Measurements from ENCODE around the gene SYF2. TPM values are rescaled to one million over a fixed set of nuclear protein-coding genes. Genes with fewer than 3 reads are reported as not detected.
A peak's percentile ranks its signal among the peaks of the same experiment; 100 is the strongest.
"Not testable (repeated sequence)": the region's sequence is repeated elsewhere in the genome, so short reads cannot be mapped to it uniquely, and the experiment has no call there.

Gene SYF2
- 100 to 1,000 TPM in 3 of 4 donors, 10 to 100 TPM in 1; 93.6 to 120 (median 107) TPM for polyA plus RNA-seq (ENCODE audit: insufficient read length in 4 of 4)

DNA sequence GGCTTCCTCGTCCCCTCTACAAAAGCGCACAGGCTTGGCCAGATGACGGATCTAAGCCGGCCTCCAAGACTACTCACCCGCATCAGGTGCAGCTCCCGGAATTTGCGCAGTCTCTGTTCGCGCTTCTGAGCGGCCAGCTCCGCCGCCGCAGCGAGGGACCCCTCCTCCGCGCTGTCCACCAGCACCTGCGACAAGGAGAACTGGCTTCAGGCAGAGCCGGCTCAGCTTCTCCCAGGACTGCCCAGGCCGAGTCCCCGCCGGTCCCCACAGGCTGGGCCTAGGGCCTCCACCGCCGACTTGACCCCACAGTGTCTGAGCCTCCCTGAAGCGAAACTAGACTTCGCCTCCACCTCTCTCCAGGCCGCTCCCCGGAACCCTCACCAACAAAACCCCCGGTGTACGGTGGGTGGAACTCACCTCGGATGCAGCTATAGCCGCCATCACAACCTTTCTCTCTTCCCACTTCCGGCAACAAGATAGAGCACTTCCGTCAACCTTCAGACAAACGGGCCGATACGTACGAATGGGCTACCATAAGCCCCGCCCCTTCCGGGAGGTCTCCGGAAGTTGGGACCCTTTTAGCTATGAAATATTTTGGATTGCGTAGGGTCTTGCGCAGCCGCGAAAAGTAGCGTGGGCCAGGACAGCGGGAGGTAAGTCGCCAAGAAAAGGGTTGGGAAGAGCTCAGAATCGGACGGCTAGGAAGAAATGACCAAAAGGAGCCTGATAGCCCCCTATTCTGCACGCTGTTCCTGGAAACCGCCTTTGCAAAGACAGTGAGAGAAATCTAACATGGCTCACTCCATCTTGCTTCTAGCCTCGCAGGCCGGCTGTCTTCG, at the start of gene SYF2:
Gene SYF2, minus strand, starts transcription at position 476 of the 839 bp plus-strand sequence. Its CDS starts 35 bp downstream, at position 441.
- peak; percentile 89 to 92 (median 92) for DNase-seq (ENCODE audit: low read depth in 4 of 4, low spot score in 3 of 4)

DNA sequence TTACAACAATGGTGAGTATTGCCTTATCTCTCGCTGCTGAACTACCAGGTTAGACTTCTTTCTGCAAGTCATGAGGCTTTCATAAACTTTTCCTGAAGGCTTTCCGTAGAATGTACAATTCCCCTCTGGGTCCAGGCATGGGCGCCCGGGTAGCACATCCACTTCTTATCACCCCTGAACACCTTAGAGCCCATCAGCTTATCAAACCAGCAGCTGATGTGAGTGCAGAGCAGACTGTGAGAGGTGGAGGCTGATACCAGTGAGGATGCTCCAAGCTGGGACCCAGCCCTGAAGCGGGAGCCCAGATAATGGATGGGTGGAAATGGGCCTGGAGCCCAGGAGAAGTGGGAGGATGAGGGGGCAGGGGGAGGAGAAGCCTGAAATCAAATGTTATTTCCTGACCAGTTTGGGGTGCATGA, 47.4 kb upstream of the SYF2 start:
- DNase-seq (ENCODE audit: low read depth in 4 of 4, low spot score in 3 of 4): not testable (repeated sequence)

DNA sequence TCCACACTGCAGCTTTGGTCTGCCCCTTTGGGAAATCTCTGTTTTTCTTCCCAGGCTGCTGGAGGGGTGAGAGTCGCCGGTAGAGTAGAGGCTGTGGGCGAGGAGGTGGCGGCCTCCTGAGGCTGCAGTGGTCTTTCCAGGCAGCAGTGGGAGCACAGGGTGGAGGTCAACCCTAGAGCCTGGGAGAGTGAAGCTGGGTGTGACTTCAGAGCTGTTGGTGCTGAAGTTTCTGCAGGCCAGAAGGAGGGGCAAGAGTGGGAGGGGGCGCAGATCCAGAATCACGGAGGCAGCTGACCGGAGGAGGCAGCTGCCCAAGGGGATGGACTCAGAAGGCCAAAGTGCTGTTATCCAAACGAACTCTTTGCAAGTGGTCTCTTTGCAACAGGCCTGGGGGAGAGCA, 46.5 kb upstream of the SYF2 start:
- DNase-seq (ENCODE audit: low read depth in 4 of 4, low spot score in 3 of 4): not testable (repeated sequence)

DNA sequence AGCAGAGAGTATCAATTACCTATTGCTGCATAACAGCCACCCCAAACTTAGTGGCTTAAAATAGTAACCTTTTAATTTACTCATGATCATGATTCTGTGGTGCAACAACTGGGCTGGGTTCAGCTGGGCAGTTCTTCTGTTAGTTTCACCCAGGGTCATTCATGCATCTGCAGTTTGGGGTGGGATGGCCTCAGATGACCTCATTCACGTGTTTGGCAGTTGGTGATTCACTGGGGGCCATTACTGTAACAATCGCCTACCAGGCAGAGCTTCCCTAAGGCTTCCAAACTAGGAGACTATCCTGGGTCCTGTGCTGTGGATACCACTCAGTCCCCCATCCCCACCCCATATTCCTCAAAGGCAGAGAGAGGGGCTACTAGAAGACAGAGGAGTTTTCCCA, 46.1 kb upstream of the SYF2 start:
- DNase-seq (ENCODE audit: low read depth in 4 of 4, low spot score in 3 of 4): not testable (repeated sequence)

DNA sequence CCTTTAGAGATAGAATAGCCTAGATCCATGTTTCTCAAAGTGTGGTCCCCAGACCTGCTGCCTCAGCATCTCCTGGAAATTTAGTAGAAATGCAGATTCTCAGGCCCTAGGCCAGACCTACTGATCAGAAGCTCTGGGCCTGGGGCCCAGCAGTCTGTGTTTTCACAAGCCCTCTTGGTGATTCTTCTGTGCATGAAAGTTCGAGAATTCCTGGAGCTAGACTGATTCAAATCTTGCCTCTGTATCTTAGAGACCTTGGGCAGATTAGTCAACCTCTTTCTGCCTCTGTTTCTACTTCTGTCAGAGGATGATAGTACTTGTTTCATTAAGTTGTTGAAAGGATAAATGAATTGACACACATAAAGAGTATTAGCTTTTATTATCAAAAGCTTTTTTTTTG, 45.0 kb upstream of the SYF2 start:
- DNase-seq (ENCODE audit: low read depth in 4 of 4, low spot score in 3 of 4): not testable (repeated sequence)

DNA sequence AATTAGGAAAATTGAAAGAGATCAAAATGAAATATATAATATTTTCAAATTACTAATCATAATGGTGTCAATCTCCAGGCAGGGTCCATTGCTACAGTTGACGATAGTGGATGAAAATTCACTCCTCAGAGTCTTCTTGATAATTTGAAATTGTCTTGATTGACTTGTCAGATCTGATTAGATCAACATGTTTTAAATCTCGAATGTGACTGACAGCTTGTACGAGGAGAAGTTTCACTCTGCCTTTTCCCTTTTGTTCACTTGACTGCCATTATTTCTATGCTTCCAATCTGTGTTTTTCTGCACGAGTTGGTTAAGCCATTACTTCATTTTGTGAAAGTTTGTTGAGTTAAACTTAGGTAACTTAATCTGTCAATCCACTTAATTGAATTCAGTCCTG, 43.3 kb upstream of the SYF2 start:
- not testable (repeated sequence) for DNase-seq (ENCODE audit: low read depth in 4 of 4, low spot score in 3 of 4)

DNA sequence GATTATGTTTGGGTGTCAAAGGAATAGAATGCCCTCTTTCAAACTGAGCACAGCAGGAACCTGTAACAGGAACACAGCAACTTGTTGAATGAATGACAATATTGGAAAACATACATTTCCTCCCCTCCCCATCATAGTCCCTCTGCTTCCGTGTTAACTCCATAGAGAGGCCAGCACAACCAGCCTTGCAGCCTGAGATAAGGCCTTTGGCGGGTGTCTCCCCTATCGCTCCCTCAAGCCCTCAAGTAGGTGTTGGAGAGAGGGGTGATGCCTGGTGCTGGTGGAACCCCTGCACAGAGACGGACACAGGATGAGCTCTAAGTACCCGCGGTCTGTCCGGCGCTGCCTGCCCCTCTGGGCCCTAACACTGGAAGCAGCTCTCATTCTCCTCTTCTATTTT, 39.9 kb upstream of the SYF2 start, which contains the start of gene RHD:
Gene RHD, plus strand, starts transcription at position 272 of the 400 bp plus-strand sequence. Its CDS starts 39 bp downstream, at position 311.
- not testable (repeated sequence) for DNase-seq (ENCODE audit: low read depth in 4 of 4, low spot score in 3 of 4)

DNA sequence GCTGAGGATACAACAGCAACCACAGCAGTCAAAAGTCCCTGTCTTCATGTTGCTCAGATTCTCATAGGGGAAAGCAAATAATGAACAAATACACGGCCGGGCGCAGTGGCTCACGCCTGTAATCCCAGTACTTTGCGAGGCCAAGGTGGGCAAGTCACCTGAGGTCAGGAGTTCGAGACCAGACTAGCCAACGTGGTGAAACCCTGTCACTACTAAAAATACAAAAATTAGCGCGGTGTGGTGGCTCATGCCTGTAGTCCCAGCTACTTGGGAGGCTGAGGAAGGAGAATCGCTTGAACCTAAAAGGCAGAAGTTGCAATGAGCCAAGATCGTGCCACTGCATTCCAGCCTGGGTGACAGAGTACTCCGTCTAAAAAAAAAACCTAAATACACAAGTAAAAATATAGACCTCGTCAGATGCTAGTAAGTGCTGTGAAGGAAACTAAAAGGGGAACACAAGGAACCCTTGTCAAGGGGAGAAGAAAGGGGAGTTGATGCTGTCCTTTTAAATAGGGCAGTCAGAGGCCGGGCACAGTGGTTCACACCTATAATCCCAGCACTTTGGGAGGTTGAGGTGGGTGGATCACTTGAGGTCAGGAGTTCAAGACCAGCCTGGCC, 36.0 kb upstream of the SYF2 start:
- DNase-seq (ENCODE audit: low read depth in 4 of 4, low spot score in 3 of 4): not testable (repeated sequence)

DNA sequence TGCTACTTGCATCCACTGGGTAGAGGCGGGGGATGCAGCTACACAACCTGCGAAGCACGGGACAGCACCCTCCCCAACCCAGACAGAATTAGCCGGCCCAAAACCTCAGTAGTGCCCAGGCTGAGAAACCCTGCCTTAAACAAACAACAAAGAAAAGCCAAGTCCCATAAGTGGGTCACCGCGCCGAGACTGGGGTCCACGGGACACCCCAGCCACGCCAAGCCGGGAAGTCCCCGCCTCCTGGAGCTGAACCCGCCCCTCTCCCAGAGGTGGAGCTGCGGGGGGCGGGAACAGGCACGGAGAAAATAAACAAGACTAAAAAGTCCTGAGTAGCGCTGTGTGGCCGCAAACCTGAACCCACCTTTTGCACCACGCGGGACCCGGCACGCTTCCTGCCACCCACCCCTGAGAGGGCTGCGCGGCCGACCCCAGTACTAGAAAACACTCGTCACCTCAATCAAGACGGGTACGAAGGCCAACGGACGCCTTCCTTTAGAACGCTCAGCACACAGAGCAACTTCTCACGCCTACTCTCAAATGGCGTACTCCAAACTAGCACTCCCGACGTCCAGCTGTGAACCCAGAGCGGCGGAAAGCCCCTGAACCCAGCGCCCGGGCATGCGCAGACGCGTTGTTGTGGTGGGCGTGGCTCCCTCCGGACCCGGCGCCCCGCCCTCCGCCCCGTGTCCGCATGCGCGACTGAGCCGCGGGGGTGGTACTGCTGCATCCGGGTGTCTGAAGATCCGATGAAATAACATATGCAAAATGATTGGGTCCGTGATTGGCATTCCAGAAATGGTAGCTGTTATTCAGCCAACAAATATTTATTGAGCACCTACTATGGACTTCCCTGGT, 35.2 kb upstream of the SYF2 start:
- peak in 1 of 4 donors; percentile 61 for DNase-seq (ENCODE audit: low read depth in 4 of 4, low spot score in 3 of 4)

DNA sequence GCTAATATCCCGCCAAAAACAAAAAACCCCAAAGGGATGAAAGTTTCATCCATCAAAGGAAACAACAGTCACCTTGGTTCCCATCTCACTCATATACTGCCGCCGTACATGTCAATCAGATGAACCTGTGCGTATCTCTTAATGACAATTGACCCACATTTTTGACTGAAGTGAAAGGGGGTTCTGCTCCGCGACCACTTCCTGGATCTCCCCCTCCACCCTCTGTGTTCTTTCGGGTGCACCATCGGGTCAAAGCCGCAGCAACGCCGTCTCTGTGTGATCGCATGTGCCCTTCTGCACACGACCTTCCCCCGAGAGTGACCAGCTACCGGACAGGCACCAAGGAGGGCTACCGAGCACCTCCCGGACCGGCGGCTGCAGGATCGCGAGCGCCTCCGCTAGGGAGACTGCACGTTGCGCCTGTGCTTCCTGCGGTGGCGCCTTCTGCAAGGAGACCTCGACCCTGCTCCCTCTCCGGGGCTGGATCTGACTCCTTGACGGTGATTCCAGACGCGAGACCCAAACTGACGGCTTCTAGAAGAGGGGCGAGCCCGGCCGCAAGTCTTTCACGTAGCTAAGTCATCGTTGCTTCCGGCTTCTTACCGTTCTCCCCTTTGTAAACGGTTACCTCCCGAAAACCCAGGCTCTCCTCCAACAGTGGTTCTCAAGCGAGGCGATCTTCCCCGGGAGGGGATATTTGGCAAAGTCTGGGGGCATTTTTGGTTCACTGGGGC, 34.4 kb upstream of the SYF2 start:
- DNase-seq (ENCODE audit: low read depth in 4 of 4, low spot score in 3 of 4): not testable (repeated sequence)

DNA sequence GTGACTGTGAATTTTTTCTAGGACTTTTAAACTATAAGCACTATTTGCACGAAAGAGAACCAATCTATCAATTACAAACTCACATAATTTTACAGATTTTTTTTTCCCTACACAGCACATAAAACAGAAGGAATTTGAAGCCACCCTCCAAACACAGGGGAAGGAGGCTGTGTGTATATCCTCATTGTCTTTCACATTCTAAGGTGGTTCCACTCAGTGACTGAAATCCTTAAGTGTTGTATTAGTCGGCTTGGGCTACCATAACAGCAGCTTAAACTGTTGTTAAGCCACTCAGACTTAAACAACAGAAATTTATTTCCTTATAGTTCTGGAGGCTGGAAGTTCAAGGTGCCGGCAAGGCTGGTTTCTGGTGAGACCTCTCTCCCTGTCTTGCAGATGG, 28.0 kb upstream of the SYF2 start:
- DNase-seq (ENCODE audit: low read depth in 4 of 4, low spot score in 3 of 4): not testable (repeated sequence)

DNA sequence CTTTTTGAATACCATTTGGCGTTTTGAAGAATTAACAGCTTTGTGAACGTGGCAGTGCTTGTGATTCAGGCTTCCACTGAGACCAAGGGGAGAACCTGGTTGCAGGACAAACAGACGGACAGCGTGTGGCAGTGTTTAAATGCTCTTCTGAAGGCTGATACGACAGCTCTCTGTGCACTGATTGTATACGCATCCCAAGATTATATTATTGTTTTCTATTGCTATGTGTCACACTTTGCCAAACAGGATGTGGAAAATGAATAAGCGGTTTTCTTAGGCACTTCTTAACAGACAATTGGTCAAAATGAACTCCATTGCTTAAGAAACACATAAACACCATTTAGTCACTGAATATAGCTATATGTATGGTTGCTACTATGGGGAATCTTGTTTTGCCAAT, 27.5 kb upstream of the SYF2 start:
- DNase-seq (ENCODE audit: low read depth in 4 of 4, low spot score in 3 of 4): not testable (repeated sequence)

DNA sequence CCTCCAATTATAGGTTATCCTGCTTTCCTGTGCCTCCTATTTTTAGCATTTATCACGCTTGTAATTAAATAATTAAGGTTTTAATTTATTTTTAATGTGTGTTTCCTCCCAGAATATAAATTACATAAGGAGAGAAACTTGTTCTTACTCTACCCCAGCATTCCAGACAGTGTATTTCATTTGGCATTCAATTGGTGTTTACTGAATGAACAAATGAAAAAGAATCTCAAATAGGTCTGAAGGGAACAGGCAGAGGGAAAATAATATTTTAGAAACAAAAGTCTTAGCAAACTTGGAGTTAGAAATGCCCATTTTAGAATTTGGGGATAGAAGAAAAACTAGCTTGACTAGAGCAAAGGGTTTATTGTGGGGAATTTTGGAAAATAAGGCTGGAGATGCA, 24.9 kb upstream of the SYF2 start:
- no peak for DNase-seq (ENCODE audit: low read depth in 4 of 4, low spot score in 3 of 4)

DNA sequence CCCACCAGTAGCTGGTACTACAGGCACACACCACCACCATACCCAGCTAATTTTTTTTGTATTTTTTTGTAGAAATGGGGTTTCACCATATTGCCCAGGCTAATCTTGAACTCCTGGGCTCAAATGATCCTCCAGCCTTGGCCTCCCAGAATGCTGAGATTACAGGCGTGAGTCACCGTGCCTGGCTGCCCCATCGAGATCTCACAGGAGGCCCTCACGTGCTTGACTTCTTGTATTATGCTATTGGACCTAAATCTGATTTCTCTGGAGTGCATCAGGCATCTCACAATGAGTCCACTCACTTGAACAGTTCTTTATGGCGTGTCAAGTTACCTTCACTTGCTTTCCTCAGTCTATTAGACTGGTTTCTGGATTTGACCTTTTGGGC, 24.3 kb upstream of the SYF2 start:
- no peak for DNase-seq (ENCODE audit: low read depth in 4 of 4, low spot score in 3 of 4)

DNA sequence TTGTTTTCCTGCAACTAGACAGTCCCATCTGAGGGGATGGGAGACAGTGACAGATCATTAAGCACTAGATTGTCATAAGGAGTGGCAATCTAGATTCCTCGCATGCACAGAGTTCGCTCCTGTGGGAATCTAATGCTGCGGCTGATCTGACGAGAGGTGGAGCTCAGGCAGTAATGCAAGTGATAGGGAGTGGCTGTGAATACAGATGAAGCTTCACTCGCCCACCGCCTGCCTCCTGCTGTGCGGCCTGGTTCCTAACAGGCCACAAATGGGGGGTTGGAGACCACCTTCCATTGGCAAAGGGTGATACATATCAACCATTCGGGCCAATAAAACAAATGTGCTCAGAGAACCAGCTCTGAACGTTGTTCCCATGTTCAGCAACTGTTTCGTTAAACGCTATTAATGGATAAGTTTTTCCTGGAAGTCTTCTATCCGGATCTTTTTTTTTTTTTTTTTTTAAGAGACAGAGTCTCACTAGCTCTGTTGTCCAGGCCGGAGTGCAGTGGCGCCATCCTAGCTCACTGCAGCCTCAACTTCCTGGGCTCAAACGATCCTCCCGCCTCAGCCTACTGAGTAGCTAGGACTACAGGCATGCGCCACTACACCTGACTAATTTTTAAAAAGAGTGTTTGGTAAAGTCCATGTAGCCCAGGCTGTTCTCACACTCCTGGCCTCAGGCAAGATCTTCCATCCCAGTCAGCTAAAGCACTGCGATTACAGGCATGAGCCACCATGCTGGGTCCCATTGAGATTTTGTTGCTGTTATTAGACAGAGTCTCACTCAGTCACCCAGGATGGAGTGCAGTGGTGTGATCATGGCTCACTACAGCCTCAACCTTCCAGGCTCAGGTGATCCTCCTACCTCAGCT, 23.6 kb upstream of the SYF2 start:
- DNase-seq (ENCODE audit: low read depth in 4 of 4, low spot score in 3 of 4): no peak

DNA sequence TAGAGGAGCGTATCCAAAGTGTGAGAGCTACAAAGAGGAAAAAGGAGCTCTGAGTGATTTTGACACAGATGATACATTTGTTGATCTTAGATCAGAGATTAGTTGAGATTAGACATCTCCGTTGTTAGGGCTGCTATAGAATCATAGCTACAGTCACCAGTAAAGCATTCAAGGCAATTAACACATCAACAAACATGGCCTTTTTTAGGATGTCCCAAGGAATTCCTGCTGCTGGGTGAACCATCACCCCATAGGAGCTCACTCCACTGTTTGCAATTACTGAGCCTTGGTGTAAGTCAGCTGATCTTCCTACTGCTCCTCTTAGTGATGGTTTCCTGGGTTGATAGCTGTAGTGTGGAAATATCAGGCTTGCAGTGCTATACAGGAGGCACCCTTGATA, 21.6 kb upstream of the SYF2 start:
- no peak for DNase-seq (ENCODE audit: low read depth in 4 of 4, low spot score in 3 of 4)

DNA sequence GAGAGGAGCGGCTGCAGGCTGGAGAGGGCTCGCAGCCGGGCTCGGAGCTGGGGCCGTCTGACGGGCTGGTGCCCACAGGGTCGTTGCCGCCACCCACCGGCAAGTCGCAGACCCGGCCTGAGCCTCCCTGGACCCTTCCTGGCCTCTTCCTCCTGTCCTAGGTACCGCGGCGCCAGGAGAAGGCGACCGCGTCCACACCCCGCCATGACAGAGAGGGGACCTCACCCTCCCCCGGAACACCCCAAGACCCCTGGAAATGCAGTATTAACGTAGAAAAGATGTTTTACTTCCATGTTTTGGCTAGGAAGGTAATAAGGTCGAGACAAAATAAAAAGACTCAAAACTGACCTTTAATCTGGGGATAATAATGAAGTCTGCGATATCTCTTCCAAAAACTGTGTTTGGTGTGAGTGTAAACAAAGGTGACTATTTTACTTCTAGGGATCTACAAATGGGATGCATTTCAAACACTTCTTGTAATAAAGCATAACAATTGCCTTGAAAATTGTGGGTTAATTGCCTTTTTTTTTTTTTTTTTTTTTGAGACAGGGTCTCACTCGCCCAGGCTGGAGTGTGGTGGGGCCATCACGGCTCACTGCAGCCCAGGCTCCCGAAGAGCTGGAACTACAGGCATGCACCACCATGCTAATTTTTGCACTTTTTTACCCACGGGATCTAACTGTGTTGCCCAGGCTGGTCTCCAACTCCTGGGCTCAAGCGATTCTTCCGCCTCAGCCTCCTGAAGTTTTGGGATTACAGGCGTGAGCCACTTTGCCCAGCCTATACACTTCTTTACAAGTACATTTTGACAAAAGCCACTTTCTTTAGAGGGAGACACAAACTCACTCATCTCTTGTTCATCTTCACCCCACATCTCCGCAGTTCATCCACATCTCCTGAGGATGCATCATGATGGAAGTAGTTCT, 15.8 kb upstream of the SYF2 start:
- no peak for DNase-seq (ENCODE audit: low read depth in 4 of 4, low spot score in 3 of 4)
